ENCODE measurements around the gene PRPF31.

Gene PRPF31

GRCh38 chr19:54108496-54108895, 7.1 kb upstream of the PRPF31 start:
- DNase-seq (ENCODE audit: extremely low spot score), result no peak
- POLR2A ChIA-PET, result no interaction called here
- TF ChIP-seq SP1 (IDR thresholded peaks at IDR 0.05), result no peak
- TF ChIP-seq PKNOX1 (IDR thresholded peaks at IDR 0.05), result no peak
- TF ChIP-seq FOXM1 (IDR thresholded peaks at IDR 0.05; ENCODE audit: borderline replicate concordance), result no peak
- no peak for TF ChIP-seq FOXA1 (IDR thresholded peaks at IDR 0.05)
- no peak for TF ChIP-seq NFRKB (IDR thresholded peaks at IDR 0.05)
- no peak for TF ChIP-seq ELF4 (IDR thresholded peaks at IDR 0.05)
- no peak for TF ChIP-seq FOXK2 (IDR thresholded peaks at IDR 0.05)
- no peak for TF ChIP-seq BHLHE40 (IDR thresholded peaks at IDR 0.05; ENCODE audit: borderline replicate concordance)
- no peak for TF ChIP-seq ZNF384 (IDR thresholded peaks at IDR 0.05)
- no peak for TF ChIP-seq ARNT (IDR thresholded peaks at IDR 0.05)
- CTCF ChIA-PET, result no interaction called here

DNA sequence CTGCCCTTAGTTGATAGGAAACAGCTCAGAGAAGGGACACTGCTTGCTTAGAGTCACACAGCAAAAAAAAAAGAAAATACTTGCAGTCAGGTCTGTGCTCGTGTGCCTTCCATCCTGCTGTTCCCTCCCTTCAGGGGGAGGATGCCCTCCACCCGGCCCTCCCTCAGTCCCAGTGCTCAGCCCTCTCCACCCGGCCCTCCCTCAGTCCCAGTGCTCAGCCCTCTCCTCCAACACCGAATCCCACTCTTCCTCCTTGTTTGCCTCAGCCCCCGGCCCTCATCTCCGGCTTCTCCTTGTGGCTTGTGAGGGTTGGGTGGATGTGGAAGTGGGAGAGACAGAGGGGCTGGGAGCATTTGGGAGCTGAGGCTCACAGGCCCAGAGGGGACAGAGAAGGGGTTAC, 5.9 kb upstream of the PRPF31 start:
- CTCF ChIA-PET, result no interaction called here
- POLR2A ChIA-PET, result no interaction called here
- no peak for TF ChIP-seq CTBP1 (IDR thresholded peaks at IDR 0.05; ENCODE audit: borderline replicate concordance)
- no peak for TF ChIP-seq L3MBTL2 (conservative IDR thresholded peaks at IDR 0.05)
- no peak for TF ChIP-seq FOXK2 (IDR thresholded peaks at IDR 0.05)
- no peak for DNase-seq (ENCODE audit: extremely low spot score)

- no peak for DNase-seq (ENCODE audit: extremely low spot score)
- ChIA-PET CTCF (interaction anchor here (1.1 kb wide), 1 partner anchor 19 kb away, joined by 3 read pairs; no protein-coding TSS in a partner anchor), POLR2A (interaction anchor here (0.8 to 5.9 kb wide), 7 partner anchors 12 to 75 kb away, joined by 3 to 28 read pairs (median 4); partner anchors contain the start of genes CNOT3, LENG1, MBOAT7 and NDUFA3)
- TF ChIP-seq SP1 (IDR thresholded peaks at IDR 0.05) (no peak), CTBP1 (IDR thresholded peaks at IDR 0.05; ENCODE audit: borderline replicate concordance) (no peak), ARNT (IDR thresholded peaks at IDR 0.05) (no peak), NFRKB (IDR thresholded peaks at IDR 0.05) (no peak), ELF4 (IDR thresholded peaks at IDR 0.05) (no peak), TARDBP (IDR thresholded peaks at IDR 0.05) (no peak), FOXA1 (IDR thresholded peaks at IDR 0.05) (no peak), LEF1 (IDR thresholded peaks at IDR 0.05; ENCODE audit: borderline replicate concordance) (no peak), SUZ12 (IDR thresholded peaks at IDR 0.05) (no peak), BHLHE40 (IDR thresholded peaks at IDR 0.05; ENCODE audit: borderline replicate concordance) (no peak), FOXM1 (IDR thresholded peaks at IDR 0.05; ENCODE audit: borderline replicate concordance) (no peak), HDGF (IDR thresholded peaks at IDR 0.05; ENCODE audit: borderline replicate concordance) (no peak)
Measured at GRCh38 chr19:54114340-54115108, 1.0 kb upstream of the PRPF31 start.

DNA sequence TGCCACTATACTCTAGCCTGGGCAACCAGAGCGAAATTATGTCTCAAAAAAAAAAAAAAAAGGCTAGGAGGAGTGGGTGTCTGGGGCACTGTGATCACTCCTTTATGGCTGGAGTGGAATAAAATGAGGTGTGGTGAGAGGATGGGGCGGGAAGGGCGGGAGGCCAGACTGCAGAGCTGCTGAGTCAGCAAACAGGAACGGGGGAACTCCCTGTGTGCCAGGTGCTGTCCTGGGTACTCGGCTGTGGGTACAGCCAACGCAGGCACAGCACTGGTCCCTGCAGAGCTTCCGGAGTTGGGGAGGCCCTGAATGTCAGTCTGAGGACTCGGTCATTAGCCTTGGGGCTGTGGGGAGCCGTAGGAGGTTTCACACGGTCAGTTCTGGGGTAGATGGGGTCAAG, 5.7 kb downstream of the PRPF31 start:
- no peak for TF ChIP-seq FOXM1 (IDR thresholded peaks at IDR 0.05; ENCODE audit: borderline replicate concordance)
- CTCF ChIA-PET, result no interaction called here
- POLR2A ChIA-PET, result no interaction called here
- no peak for DNase-seq (ENCODE audit: extremely low spot score)

DNA sequence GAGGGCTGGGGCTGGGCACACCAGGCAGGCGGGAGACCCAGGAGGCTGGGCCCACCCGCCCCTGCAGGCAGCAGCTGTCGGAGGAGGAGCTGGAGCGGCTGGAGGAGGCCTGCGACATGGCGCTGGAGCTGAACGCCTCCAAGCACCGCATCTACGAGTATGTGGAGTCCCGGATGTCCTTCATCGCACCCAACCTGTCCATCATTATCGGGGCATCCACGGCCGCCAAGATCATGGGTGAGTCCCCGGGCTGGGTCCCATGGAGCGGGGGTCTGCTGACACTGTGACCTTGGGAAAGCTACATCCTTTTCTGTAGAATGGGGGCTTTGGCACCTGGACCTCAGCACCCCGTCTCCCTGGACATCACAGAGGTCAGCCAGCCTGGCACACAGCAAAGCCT, 8.1 kb downstream of the PRPF31 start:
- DNase-seq (ENCODE audit: extremely low spot score), result no peak
- no peak for TF ChIP-seq LEF1 (IDR thresholded peaks at IDR 0.05; ENCODE audit: borderline replicate concordance)
- no peak for TF ChIP-seq CTBP1 (IDR thresholded peaks at IDR 0.05; ENCODE audit: borderline replicate concordance)
- TF ChIP-seq FOXA1 (IDR thresholded peaks at IDR 0.05), result no peak
- no peak for TF ChIP-seq SUZ12 (IDR thresholded peaks at IDR 0.05)
- TF ChIP-seq ZNF384 (IDR thresholded peaks at IDR 0.05), result no peak
- no peak for TF ChIP-seq ELF4 (IDR thresholded peaks at IDR 0.05)
- no peak for TF ChIP-seq HDGF (IDR thresholded peaks at IDR 0.05; ENCODE audit: borderline replicate concordance)
- TF ChIP-seq TARDBP (IDR thresholded peaks at IDR 0.05), result no peak
- TF ChIP-seq SP1 (IDR thresholded peaks at IDR 0.05), result no peak
- TF ChIP-seq FOXK2 (IDR thresholded peaks at IDR 0.05), result no peak
- no peak for TF ChIP-seq NFRKB (IDR thresholded peaks at IDR 0.05)
- no peak for TF ChIP-seq FOXM1 (IDR thresholded peaks at IDR 0.05; ENCODE audit: borderline replicate concordance)
- TF ChIP-seq PKNOX1 (IDR thresholded peaks at IDR 0.05), result no peak
- TF ChIP-seq L3MBTL2 (conservative IDR thresholded peaks at IDR 0.05), result no peak
- no peak for TF ChIP-seq BHLHE40 (IDR thresholded peaks at IDR 0.05; ENCODE audit: borderline replicate concordance)
- TF ChIP-seq ARNT (IDR thresholded peaks at IDR 0.05), result no peak
- POLR2A ChIA-PET, result interaction anchor here (0.8 to 0.9 kb wide), 3 partner anchors 14 to 189 kb away, joined by 3 read pairs; partner anchors contain the start of genes CNOT3 and LILRA5
- CTCF ChIA-PET, result no interaction called here

DNA sequence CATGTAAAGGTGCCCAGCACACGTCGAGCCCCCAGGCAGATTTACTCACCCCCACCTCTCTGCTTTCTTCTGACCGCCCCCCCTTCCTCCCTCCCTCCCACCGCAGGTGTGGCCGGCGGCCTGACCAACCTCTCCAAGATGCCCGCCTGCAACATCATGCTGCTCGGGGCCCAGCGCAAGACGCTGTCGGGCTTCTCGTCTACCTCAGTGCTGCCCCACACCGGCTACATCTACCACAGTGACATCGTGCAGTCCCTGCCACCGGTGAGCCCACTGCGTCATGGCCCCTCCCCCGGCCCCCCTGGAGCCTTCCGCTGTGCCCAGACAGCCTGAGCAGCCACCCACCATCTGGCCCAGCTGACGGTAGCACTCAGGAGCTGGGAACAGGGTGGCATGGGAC, 8.8 kb downstream of the PRPF31 start:
- DNase-seq (ENCODE audit: extremely low spot score), result no peak
- ChIA-PET CTCF (no interaction called here), POLR2A (interaction anchor here (0.8 to 0.9 kb wide), 2 partner anchors 8 to 15 kb away, joined by 3 read pairs; no protein-coding TSS in a partner anchor)
- TF ChIP-seq L3MBTL2 (conservative IDR thresholded peaks at IDR 0.05), result no peak
- TF ChIP-seq FOXM1 (IDR thresholded peaks at IDR 0.05; ENCODE audit: borderline replicate concordance), result no peak
- TF ChIP-seq CTBP1 (IDR thresholded peaks at IDR 0.05; ENCODE audit: borderline replicate concordance), result no peak
- no peak for TF ChIP-seq ELF4 (IDR thresholded peaks at IDR 0.05)
- TF ChIP-seq BHLHE40 (IDR thresholded peaks at IDR 0.05; ENCODE audit: borderline replicate concordance), result no peak
- no peak for TF ChIP-seq SUZ12 (IDR thresholded peaks at IDR 0.05)
- TF ChIP-seq SP1 (IDR thresholded peaks at IDR 0.05), result no peak
- no peak for TF ChIP-seq FOXK2 (IDR thresholded peaks at IDR 0.05)
- TF ChIP-seq HDGF (IDR thresholded peaks at IDR 0.05; ENCODE audit: borderline replicate concordance), result no peak

DNA sequence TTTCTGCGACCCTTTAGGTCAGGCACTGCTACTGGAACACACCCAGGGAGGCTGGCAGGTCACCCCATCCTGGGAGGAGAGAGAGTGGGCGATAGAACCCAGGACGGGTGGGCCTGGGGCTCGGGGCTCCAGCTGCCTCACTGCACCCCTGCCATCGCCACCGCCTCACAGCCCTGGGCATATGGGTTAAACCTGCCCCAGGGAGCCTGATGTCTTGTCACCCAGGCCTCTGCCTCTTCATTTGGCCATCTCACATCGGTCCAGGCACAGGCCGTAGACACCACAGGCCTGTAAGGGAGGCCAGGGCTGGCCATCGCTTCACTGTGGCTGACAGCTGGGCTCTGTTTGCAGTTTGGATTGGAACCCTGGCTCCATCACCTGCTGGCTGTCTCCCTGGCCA, 10.2 kb downstream of the PRPF31 start:
- no peak for DNase-seq (ENCODE audit: extremely low spot score)
- ChIA-PET CTCF (no interaction called here), POLR2A (interaction anchor here (1.2 to 2.0 kb wide), 2 partner anchors 10 to 11 kb away, joined by 3 to 5 read pairs; partner anchors contain the start of genes CNOT3, PRPF31 and TFPT)
- TF ChIP-seq SUZ12 (IDR thresholded peaks at IDR 0.05) (no peak), TARDBP (IDR thresholded peaks at IDR 0.05) (no peak), FOXA1 (IDR thresholded peaks at IDR 0.05) (no peak), ARNT (IDR thresholded peaks at IDR 0.05) (no peak), PKNOX1 (IDR thresholded peaks at IDR 0.05) (no peak), ZNF384 (IDR thresholded peaks at IDR 0.05) (no peak), L3MBTL2 (conservative IDR thresholded peaks at IDR 0.05) (no peak), LEF1 (IDR thresholded peaks at IDR 0.05; ENCODE audit: borderline replicate concordance) (no peak), ELF4 (IDR thresholded peaks at IDR 0.05) (no peak), SP1 (IDR thresholded peaks at IDR 0.05) (no peak), NFRKB (IDR thresholded peaks at IDR 0.05) (no peak), BHLHE40 (IDR thresholded peaks at IDR 0.05; ENCODE audit: borderline replicate concordance) (no peak), FOXM1 (IDR thresholded peaks at IDR 0.05; ENCODE audit: borderline replicate concordance) (no peak), FOXK2 (IDR thresholded peaks at IDR 0.05) (no peak), CTBP1 (IDR thresholded peaks at IDR 0.05; ENCODE audit: borderline replicate concordance) (no peak), HDGF (IDR thresholded peaks at IDR 0.05; ENCODE audit: borderline replicate concordance) (no peak)
